NT2/D1 (cell line): ENCODE results near the gene PI4KB.

Experiments
- SUZ12 ChIP-seq: IDR thresholded peaks from 2 replicates; pipeline ENCODE4 v1.6.1; 2011; ENCODE audit not compliant: insufficient read length, insufficient read depth; ENCODE audit errors: extremely low read depth
- YY1 ChIP-seq: IDR thresholded peaks from 2 replicates; pipeline ENCODE4 v1.6.1; 2011; ENCODE audit not compliant: insufficient read length, insufficient read depth
- ZNF274 ChIP-seq: IDR thresholded peaks from 2 replicates; pipeline ENCODE4 v1.6.1; 2011; ENCODE audit warnings: mild to moderate bottlenecking, low read depth, low read length

- no peak for TF ChIP-seq ZNF274
- TF ChIP-seq YY1, result no peak
- TF ChIP-seq SUZ12, result no peak
Observed at GRCh38 chr1:151273924-151274466, 53.2 kb downstream of the PI4KB start.
